Measurements from ENCODE around the gene ACAP1.

DNA sequence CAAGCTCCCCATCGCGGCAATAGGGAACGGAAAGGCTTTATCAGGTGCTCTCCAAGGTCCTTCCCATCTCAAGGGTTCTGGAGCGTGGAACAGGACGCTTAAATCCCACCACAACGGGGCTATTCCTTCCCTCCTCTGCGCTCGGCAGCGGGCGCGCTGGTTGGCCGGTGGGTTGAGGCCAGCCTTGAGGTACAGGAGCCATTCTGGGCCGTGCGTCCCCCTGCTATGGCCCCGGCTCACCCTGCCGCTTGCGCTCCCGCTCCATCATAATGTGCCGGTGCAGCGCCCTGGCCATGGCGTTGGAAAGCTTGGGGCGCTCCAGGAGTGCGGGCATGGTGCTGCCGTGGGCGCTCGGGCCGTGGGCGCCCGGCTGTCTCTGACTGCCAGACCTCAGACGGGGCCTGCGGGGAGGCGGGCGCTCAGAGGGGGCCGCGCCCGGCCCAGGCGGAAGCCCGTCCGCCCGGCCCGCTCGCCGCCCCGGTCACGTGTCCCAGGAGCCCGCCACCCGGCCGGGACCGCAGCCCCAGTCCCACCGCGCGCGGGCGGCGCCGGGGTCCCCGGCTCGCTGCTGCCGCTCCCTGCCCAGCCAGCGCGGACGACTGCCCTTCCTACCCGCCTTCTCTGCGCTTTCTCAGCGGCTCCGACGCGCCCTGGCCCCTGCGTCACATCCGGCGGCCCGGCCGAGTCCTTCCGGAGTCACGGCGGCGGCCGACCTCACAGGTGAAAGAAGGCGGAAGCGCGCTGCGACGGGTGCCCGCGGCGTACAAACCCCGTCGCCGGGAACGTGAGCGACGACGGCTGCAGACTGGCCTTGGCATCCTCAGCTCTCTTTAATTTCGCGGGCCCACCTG lies 21.4 kb upstream of the ACAP1 start, which contains the start of gene GPS2:
- TF ChIP-seq, protein P1, sequence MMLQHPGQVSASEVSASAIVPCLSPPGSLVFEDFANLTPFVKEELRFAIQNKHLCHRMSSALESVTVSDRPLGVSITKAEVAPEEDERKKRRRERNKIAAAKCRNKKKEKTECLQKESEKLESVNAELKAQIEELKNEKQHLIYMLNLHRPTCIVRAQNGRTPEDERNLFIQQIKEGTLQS (CRISPR knock-in tag; conservative IDR thresholded peaks at IDR 0.05) = no peak
- no peak for TF ChIP-seq TCF7 (CRISPR knock-in tag; IDR thresholded peaks at IDR 0.05; ENCODE audit: low read depth)
- TF ChIP-seq TEAD4 (CRISPR knock-in tag; IDR thresholded peaks at IDR 0.05) = peak; percentile 44; the same call in 1 of the 2 replicates
- TF ChIP-seq, protein P2, sequence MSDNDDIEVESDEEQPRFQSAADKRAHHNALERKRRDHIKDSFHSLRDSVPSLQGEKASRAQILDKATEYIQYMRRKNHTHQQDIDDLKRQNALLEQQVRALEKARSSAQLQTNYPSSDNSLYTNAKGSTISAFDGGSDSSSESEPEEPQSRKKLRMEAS (CRISPR knock-in tag; IDR thresholded peaks at IDR 0.05) = peak; percentile 45; the same call in 1 of the 2 replicates
- TF ChIP-seq, protein P3, sequence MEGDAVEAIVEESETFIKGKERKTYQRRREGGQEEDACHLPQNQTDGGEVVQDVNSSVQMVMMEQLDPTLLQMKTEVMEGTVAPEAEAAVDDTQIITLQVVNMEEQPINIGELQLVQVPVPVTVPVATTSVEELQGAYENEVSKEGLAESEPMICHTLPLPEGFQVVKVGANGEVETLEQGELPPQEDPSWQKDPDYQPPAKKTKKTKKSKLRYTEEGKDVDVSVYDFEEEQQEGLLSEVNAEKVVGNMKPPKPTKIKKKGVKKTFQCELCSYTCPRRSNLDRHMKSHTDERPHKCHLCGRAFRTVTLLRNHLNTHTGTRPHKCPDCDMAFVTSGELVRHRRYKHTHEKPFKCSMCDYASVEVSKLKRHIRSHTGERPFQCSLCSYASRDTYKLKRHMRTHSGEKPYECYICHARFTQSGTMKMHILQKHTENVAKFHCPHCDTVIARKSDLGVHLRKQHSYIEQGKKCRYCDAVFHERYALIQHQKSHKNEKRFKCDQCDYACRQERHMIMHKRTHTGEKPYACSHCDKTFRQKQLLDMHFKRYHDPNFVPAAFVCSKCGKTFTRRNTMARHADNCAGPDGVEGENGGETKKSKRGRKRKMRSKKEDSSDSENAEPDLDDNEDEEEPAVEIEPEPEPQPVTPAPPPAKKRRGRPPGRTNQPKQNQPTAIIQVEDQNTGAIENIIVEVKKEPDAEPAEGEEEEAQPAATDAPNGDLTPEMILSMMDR (IDR thresholded peaks at IDR 0.05) = no peak
- peak; percentile 92 for TF ChIP-seq SP1 (CRISPR knock-in tag; conservative IDR thresholded peaks at IDR 0.05)
- no peak for TF ChIP-seq ESRRA (CRISPR knock-in tag; IDR thresholded peaks at IDR 0.05; ENCODE audit: borderline replicate concordance)
- no peak for TF ChIP-seq ZNF219 (CRISPR knock-in tag; IDR thresholded peaks at IDR 0.05; ENCODE audit: borderline replicate concordance)
- 0 out of 2 replicates have a peak, but pooled peaks have one; percentile 53 for TF ChIP-seq EMX1 (CRISPR knock-in tag; IDR thresholded peaks at IDR 0.05)
- no peak for TF ChIP-seq NFATC4 (CRISPR knock-in tag; IDR thresholded peaks at IDR 0.05)
- no peak for TF ChIP-seq FOXJ3 (CRISPR knock-in tag; IDR thresholded peaks at IDR 0.05; ENCODE audit: borderline replicate concordance)
- TF ChIP-seq, protein P4, sequence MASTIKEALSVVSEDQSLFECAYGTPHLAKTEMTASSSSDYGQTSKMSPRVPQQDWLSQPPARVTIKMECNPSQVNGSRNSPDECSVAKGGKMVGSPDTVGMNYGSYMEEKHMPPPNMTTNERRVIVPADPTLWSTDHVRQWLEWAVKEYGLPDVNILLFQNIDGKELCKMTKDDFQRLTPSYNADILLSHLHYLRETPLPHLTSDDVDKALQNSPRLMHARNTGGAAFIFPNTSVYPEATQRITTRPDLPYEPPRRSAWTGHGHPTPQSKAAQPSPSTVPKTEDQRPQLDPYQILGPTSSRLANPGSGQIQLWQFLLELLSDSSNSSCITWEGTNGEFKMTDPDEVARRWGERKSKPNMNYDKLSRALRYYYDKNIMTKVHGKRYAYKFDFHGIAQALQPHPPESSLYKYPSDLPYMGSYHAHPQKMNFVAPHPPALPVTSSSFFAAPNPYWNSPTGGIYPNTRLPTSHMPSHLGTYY (CRISPR knock-in tag; IDR thresholded peaks at IDR 0.05) = no peak
